Caco-2 (cell line): ENCODE data around the gene SSH2. TPM values are rescaled to one million over a fixed set of nuclear protein-coding genes. Genes with fewer than 3 reads are reported as not detected.

Source experiments
- BruUV-seq: library from RNA; stranded (reverse); fragments of 400-500 nt; replicated peaks from 2 replicates; lab custom pipeline; 2021; lab: Mats Ljungman, UMichigan
- CTCF ChIA-PET: fragments of 300-600 bp; sonication (Branson Sonifier 250); formaldehyde crosslinking; loops from one replicate; lab custom pipeline; 2022; ENCODE audit warnings: antibody characterized with exemption; lab: Charles Lee
- POLR2A ChIA-PET: fragments of 300-600 bp; sonication (Branson Sonifier 250); formaldehyde crosslinking; loops from one replicate; lab custom pipeline; 2022; ENCODE audit warnings: antibody characterized with exemption; lab: Charles Lee
- DNase-seq, 2 experiments: peaks; one replicate each; pipeline versions ENCODE4 v3.0.0 to v3.0.0-alpha.2; 2020 to 2022
- H3K27me3 ChIP-seq: replicated peaks from 2 replicates; pipeline ENCODE4 v1.6.0; 2011; ENCODE audit warnings: low read length; ENCODE audit not compliant: control insufficient read depth, insufficient read depth
- H3K36me3 ChIP-seq: 2 replicates; pipeline ENCODE4 v1.5.1; 2011; ENCODE audit warnings: low read length; ENCODE audit not compliant: control insufficient read depth, insufficient read depth
- H3K4me1 ChIP-seq: fragments of 250-450 bp; sonication (Bioruptor Pico); 2 replicates; pipeline ENCODE4 v1.5.1; 2020; ENCODE audit warnings: mild to moderate bottlenecking
- H3K4me3 ChIP-seq: 2 replicates; pipeline ENCODE4 v1.5.1; 2011; ENCODE audit warnings: low read depth, mild to moderate bottlenecking, control low read depth, low read length
- H3K9me3 ChIP-seq: fragments of 250-450 bp; sonication (Bioruptor Pico); 2 replicates; pipeline ENCODE4 v1.5.1; 2020; ENCODE audit warnings: mild to moderate bottlenecking, moderate library complexity
- H3K27ac Mint-ChIP-seq: one replicate; pipeline ENCODE4 v1.8.0; 2022; ENCODE audit warnings: mixed read lengths; ENCODE audit not compliant: unreplicated experiment
- H3K27me3 Mint-ChIP-seq: one replicate; pipeline ENCODE4 v1.8.0; 2022; ENCODE audit warnings: mixed read lengths; ENCODE audit not compliant: insufficient read depth, unreplicated experiment
- H3K36me3 Mint-ChIP-seq: one replicate; pipeline ENCODE4 v1.8.0; 2022; ENCODE audit warnings: mild to moderate bottlenecking, mixed read lengths; ENCODE audit not compliant: insufficient read depth, unreplicated experiment
- H3K4me1 Mint-ChIP-seq: one replicate; pipeline ENCODE4 v1.8.0; 2022; ENCODE audit warnings: low read depth, mixed read lengths; ENCODE audit not compliant: unreplicated experiment
- H3K4me3 Mint-ChIP-seq: one replicate; pipeline ENCODE4 v1.8.0; 2022; ENCODE audit warnings: mild to moderate bottlenecking, moderate library complexity, mixed read lengths; ENCODE audit not compliant: unreplicated experiment
- H3K9me3 Mint-ChIP-seq: one replicate; pipeline ENCODE4 v1.8.0; 2022; ENCODE audit warnings: mixed read lengths; ENCODE audit not compliant: unreplicated experiment
- CTCF ChIP-seq, 2 experiments: fragments of 200-600 bp in 1 of 2; IDR thresholded peaks; 1 replicate in 1 of 2; 2 replicates in 1 of 2; pipeline versions ENCODE4 v1.5.1 to v1.8.0; 2011 to 2022; ENCODE audit warnings: antibody characterized with exemption in 1 of 2, control low read depth in 1 of 2, inconsistent platforms in 1 of 2, low read depth in 1 of 2, low read length in 1 of 2, mild to moderate bottlenecking in 1 of 2, moderate library complexity in 1 of 2; ENCODE audit not compliant: insufficient read depth in 1 of 2, severe bottlenecking in 1 of 2, unreplicated experiment in 1 of 2
- intact Hi-C: fragments of 100-400 bp; cut with micrococcal nuclease; formaldehyde crosslinking; loops from one replicate; pipeline ENCODE4 v1.10.0; 2022; ENCODE audit not compliant: unreplicated experiment
- total RNA-seq: library from RNA; stranded (reverse); gene quantifications from 2 replicates; pipeline ENCODE4 v1.2.3, GENCODE V29; 2022

The SSH2 gene
- total RNA-seq, 1 experiment from 2014 or later = 48.2 TPM

DNA sequence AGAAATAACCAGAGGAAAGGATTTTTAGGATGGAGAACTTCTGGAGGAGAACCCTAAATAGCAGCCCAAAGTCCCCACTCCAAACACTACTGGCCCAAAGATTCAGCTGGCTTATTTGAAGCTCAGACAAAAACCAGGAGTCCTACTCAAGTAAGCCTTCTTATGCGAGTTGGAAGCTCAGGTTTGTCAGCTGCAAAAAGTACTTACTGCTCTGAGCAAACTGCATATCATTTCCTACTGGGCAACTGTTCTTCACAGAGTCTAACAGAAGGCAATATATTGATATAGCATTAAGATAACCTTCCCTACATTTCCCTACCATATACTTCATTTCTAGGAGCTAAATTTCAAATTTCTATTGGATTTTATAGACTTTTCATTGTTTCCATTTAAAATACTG, 231.2 kb downstream of the SSH2 start:
- intact Hi-C loops = no loop called here
- Mint-ChIP-seq H3K27ac (no peak overlapping the region), H3K27me3 (no peaks in the 10 kb centered on the region), H3K9me3 (no peaks in the 10 kb centered on the region), H3K4me3 (no peak overlapping the region), H3K36me3 (peaks cover 16% of the 10 kb centered on the region), H3K4me1 (no peaks in the 10 kb centered on the region)
- Histone ChIP-seq H3K4me1 (no peaks in the 10 kb centered on the region), H3K9me3 (no peaks in the 10 kb centered on the region), H3K36me3 (no peaks in the 10 kb centered on the region), H3K27me3 (no peaks in the 10 kb centered on the region), H3K4me3 (no peak overlapping the region)
- POLR2A ChIA-PET = no interaction called here
- no peak for TF ChIP-seq CTCF (IDR thresholded peaks at IDR 0.05; ENCODE audit: insufficient read depth in 1 of 2, low read depth in 1 of 2, low read length in 1 of 2, severe bottlenecking in 1 of 2, unreplicated experiment in 1 of 2)
- no peak for DNase-seq
- CTCF ChIA-PET = interaction anchor here (1.1 to 1.6 kb wide), 2 partner anchors 59 to 82 kb away, joined by 3 to 4 read pairs; no protein-coding TSS in a partner anchor
- BruUV-seq = no TSS peak

- Mint-ChIP-seq H3K27ac (no peak overlapping the region), H3K36me3 (peaks cover 20% of the 10 kb centered on the region), H3K4me3 (no peak overlapping the region), H3K27me3 (no peaks in the 10 kb centered on the region), H3K4me1 (no peaks in the 10 kb centered on the region), H3K9me3 (no peaks in the 10 kb centered on the region)
- no peak for TF ChIP-seq CTCF (IDR thresholded peaks at IDR 0.05; ENCODE audit: insufficient read depth in 1 of 2, low read depth in 1 of 2, low read length in 1 of 2, severe bottlenecking in 1 of 2, unreplicated experiment in 1 of 2)
- ChIA-PET POLR2A (no interaction called here), CTCF (interaction anchor here (1.1 to 1.6 kb wide), 2 partner anchors 59 to 81 kb away, joined by 3 to 4 read pairs; no protein-coding TSS in a partner anchor)
- Histone ChIP-seq H3K27me3 (no peaks in the 10 kb centered on the region), H3K4me3 (no peak overlapping the region), H3K4me1 (no peaks in the 10 kb centered on the region), H3K9me3 (no peaks in the 10 kb centered on the region), H3K36me3 (no peaks in the 10 kb centered on the region)
- BruUV-seq = no TSS peak
- intact Hi-C loops = no loop called here
- DNase-seq = no peak
Measured at GRCh38 chr17:29698019-29698777, 231.8 kb downstream of the SSH2 start.

DNA sequence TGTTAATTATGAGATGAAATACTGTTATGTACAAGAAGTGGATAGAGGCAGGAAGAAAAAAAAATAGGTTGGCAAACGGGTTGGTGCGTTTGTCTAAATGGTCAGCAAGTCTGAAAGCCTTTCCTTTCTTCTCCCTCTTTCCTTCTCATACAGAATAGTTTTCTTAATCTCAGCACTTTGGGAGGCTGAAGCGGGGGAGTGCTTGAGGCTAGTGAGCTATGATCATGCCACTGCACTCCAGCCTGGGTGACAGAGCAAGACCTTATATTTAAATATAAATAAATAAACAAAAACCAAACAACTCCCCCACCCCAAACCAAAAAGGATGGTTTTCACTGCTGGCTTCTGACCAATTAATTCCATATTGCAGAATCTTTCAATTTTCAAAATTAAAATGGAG, 232.7 kb downstream of the SSH2 start:
- Mint-ChIP-seq H3K4me3 (no peak overlapping the region), H3K9me3 (no peaks in the 10 kb centered on the region), H3K27me3 (no peaks in the 10 kb centered on the region), H3K4me1 (no peaks in the 10 kb centered on the region), H3K27ac (no peak overlapping the region), H3K36me3 (peaks cover 15% of the 10 kb centered on the region)
- Histone ChIP-seq H3K4me3 (no peak overlapping the region), H3K27me3 (no peaks in the 10 kb centered on the region), H3K4me1 (no peaks in the 10 kb centered on the region), H3K9me3 (no peaks in the 10 kb centered on the region), H3K36me3 (no peaks in the 10 kb centered on the region)
- CTCF ChIA-PET = no interaction called here
- no peak for TF ChIP-seq CTCF (IDR thresholded peaks at IDR 0.05; ENCODE audit: insufficient read depth in 1 of 2, low read depth in 1 of 2, low read length in 1 of 2, severe bottlenecking in 1 of 2, unreplicated experiment in 1 of 2)
- POLR2A ChIA-PET = no interaction called here
- no TSS peak for BruUV-seq
- DNase-seq = no peak
- intact Hi-C loops = no loop called here
